HL-60 (cell line): Measurements from ENCODE around the gene BMX.

Experiments
- DNase-seq, 2 experiments: peaks; one replicate each; pipeline ENCODE4 v3.0.0-alpha.2; 2010 to 2020; ENCODE audit warnings: low read depth in 1 of 2, low spot score in 1 of 2
- H3K27ac ChIP-seq: fragments of 250-450 bp; sonication (Bioruptor Pico); replicated peaks from 2 replicates; pipeline ENCODE4 v1.5.1; 2020; ENCODE audit warnings: mild to moderate bottlenecking, moderate library complexity
- H3K27me3 ChIP-seq: fragments of 250-450 bp; sonication (Bioruptor Pico); 2 replicates; pipeline ENCODE4 v1.5.1; 2021; ENCODE audit warnings: mild to moderate bottlenecking, moderate library complexity; ENCODE audit not compliant: insufficient read depth, poor library complexity, severe bottlenecking
- H3K4me3 ChIP-seq: replicated peaks from 2 replicates; pipeline ENCODE4 v1.5.1; 2011; ENCODE audit warnings: mild to moderate bottlenecking, control low read depth, low read length; ENCODE audit not compliant: insufficient read depth
- CTCF ChIP-seq: IDR thresholded peaks from one replicate; pipeline ENCODE4 v1.5.1; 2011; ENCODE audit warnings: low read length, control low read depth, inconsistent platforms; ENCODE audit not compliant: insufficient read depth
- GABPA ChIP-seq: IDR thresholded peaks from 2 replicates; pipeline ENCODE4 v1.6.1; 2012; ENCODE audit warnings: low read depth
- POLR2AphosphoS5 ChIP-seq: IDR thresholded peaks from 2 replicates; pipeline ENCODE4 v1.6.1; 2012; ENCODE audit warnings: low read depth
- REST ChIP-seq: IDR thresholded peaks from 2 replicates; pipeline ENCODE4 v1.6.1; 2012; ENCODE audit warnings: low read depth; ENCODE audit not compliant: insufficient replicate concordance
- SPI1 ChIP-seq: IDR thresholded peaks from 2 replicates; pipeline ENCODE4 v1.6.1; 2012; ENCODE audit warnings: low read depth, mild to moderate bottlenecking, borderline replicate concordance

The BMX gene

GRCh38 chrX:15560924-15561323, 60.3 kb downstream of the BMX start:
- Histone ChIP-seq H3K27ac (no peak overlapping the region), H3K27me3 (peaks cover 7% of the 10 kb centered on the region), H3K4me3 (no peak overlapping the region)
- DNase-seq: no peak
- TF ChIP-seq GABPA (no peak), POLR2AphosphoS5 (no peak), CTCF (no peak), SPI1 (no peak), REST (no peak)

GRCh38 chrX:15563056-15563455, 62.4 kb downstream of the BMX start:
- Histone ChIP-seq H3K27ac (no peak overlapping the region), H3K27me3 (peaks cover 8% of the 10 kb centered on the region), H3K4me3 (no peak overlapping the region)
- no peak for DNase-seq
- TF ChIP-seq GABPA (no peak), SPI1 (no peak), CTCF (no peak), POLR2AphosphoS5 (no peak), REST (no peak)

GRCh38 chrX:15564981-15565579, 64.5 kb downstream of the BMX start:
- Histone ChIP-seq H3K4me3 (no peak overlapping the region), H3K27me3 (peaks cover 8% of the 10 kb centered on the region), H3K27ac (no peak overlapping the region)
- DNase-seq: peak; percentile 6 to 39
- TF ChIP-seq GABPA (no peak), CTCF (peak; percentile 23)

- DNase-seq: no peak
- TF ChIP-seq GABPA: no peak
- TF ChIP-seq SPI1: no peak
- no peak for TF ChIP-seq POLR2AphosphoS5
- TF ChIP-seq CTCF: no peak
- no peak for TF ChIP-seq REST
- Histone ChIP-seq H3K27ac (no peak overlapping the region), H3K27me3 (peaks cover 8% of the 10 kb centered on the region), H3K4me3 (no peak overlapping the region)
Measured at GRCh38 chrX:15566244-15566643, 65.6 kb downstream of the BMX start.
